HT-29 (cell line): ENCODE data around the gene NEAT1. TPM values are rescaled to one million over a fixed set of nuclear protein-coding genes. Genes with fewer than 3 reads are reported as not detected.

Source experiments
- DNase-seq: peaks from one replicate; pipeline ENCODE4 v3.0.0-alpha.2; 2015; ENCODE audit warnings: low spot score
- total RNA-seq: library from RNA; depleted of rRNA; stranded (reverse); fragments of >200 nt; shearing (Covaris generic); gene quantifications from 2 replicates; pipeline ENCODE4 v1.2.3, GENCODE V29; 2014

NEAT1 gene
- total RNA-seq, 1 experiment from 2014 or later: 61.5 TPM

GRCh38 chr11:65421794-65422632 lies 585 bp upstream of the NEAT1 start:
- DNase-seq: peak; percentile 96

GRCh38 chr11:65423516-65424204 lies 1.1 kb downstream of the NEAT1 start:
- DNase-seq: peak; percentile 69

GRCh38 chr11:65424205-65425104 lies 1.9 kb downstream of the NEAT1 start:
- peak; percentile 81 for DNase-seq

- peak; percentile 74 for DNase-seq
Measured at GRCh38 chr11:65425105-65425970, 2.7 kb downstream of the NEAT1 start.

- DNase-seq: peak; percentile 72
Measured at GRCh38 chr11:65425971-65426838, 3.6 kb downstream of the NEAT1 start.

- DNase-seq: peak; percentile 89
Measured at GRCh38 chr11:65426839-65427690, 4.5 kb downstream of the NEAT1 start.

GRCh38 chr11:65427691-65428577 lies 5.3 kb downstream of the NEAT1 start:
- no peak for DNase-seq

- peak; percentile 88 for DNase-seq
Measured at GRCh38 chr11:65428578-65429067, 6.0 kb downstream of the NEAT1 start.

- peak; percentile 88 for DNase-seq
Measured at GRCh38 chr11:65429068-65429681, 6.6 kb downstream of the NEAT1 start.

- peak; percentile 85 for DNase-seq
Measured at GRCh38 chr11:65429724-65430405, 7.3 kb downstream of the NEAT1 start.

GRCh38 chr11:65430406-65431217 lies 8.0 kb downstream of the NEAT1 start:
- peak; percentile 75 for DNase-seq

GRCh38 chr11:65431451-65432099 lies 9.0 kb downstream of the NEAT1 start:
- DNase-seq: peak; percentile 56

GRCh38 chr11:65432100-65432650 lies 9.6 kb downstream of the NEAT1 start:
- peak; percentile 48 for DNase-seq

- peak; percentile 71 for DNase-seq
Measured at GRCh38 chr11:65432686-65433582, 10.3 kb downstream of the NEAT1 start.
